ENCODE measurements around the gene CEP164. TPM values are rescaled to one million over a fixed set of nuclear protein-coding genes. Genes with fewer than 3 reads are reported as not detected.

The CEP164 gene
- total and polyA plus RNA-seq, 2 experiments from 2014 or later, result 13.9 to 23.8 TPM

- TF ChIP-seq ZNF462 (CRISPR knock-in tag; IDR thresholded peaks at IDR 0.05) (no peak), CREB1 (CRISPR knock-in tag; IDR thresholded peaks at IDR 0.05; ENCODE audit: low read depth) (no peak)
Measured at GRCh38 chr11:117375960-117376359, 48.3 kb downstream of the CEP164 start (continued).

- Histone ChIP-seq H4K20me1 (replicated peaks; ENCODE audit: insufficient read depth) (no peaks in the 10 kb centered on the region; the same call in 1 of the 2 replicates), H3K4me1 (ENCODE audit: insufficient read depth) (no peaks in the 10 kb centered on the region), H3K27me3 (ENCODE audit: insufficient read depth) (no peaks in the 10 kb centered on the region), H2AFZ (no peak overlapping the region), H3K79me2 (replicated peaks; ENCODE audit: insufficient read depth) (no peaks in the 10 kb centered on the region), H3K4me3 (no peak overlapping the region), H3K4me2 (no peak overlapping the region), H3K9me2 (ENCODE audit: insufficient read depth) (no peaks in the 10 kb centered on the region), H3K27ac (ENCODE audit: low read depth) (no peak overlapping the region), H3F3A (replicated peaks; ENCODE audit: low read depth) (no peaks in the 10 kb centered on the region), H3K36me3 (ENCODE audit: insufficient read depth) (no peaks in the 10 kb centered on the region; the same call in 1 of the 2 replicates)
- Mint-ChIP-seq H3K4me1 (no peaks in the 10 kb centered on the region), H3K27me3 (ENCODE audit: insufficient read depth, low read depth, poor library complexity) (peaks cover 2% of the 10 kb centered on the region), H3K36me3 (ENCODE audit: low read depth) (peaks cover 13% of the 10 kb centered on the region; the same call in 2 of the 3 replicates), H3K4me3 (no peak overlapping the region), H3K27ac (no peak overlapping the region), H3K9me3 (no peaks in the 10 kb centered on the region; the same call in 2 of the 3 replicates)
- TF ChIP-seq ZNF462 (CRISPR knock-in tag; IDR thresholded peaks at IDR 0.05) (no peak), ETS1 (IDR thresholded peaks at IDR 0.05) (no peak), JUNB (IDR thresholded peaks at IDR 0.05; ENCODE audit: unreplicated experiment) (no peak), ZNF331 (CRISPR knock-in tag; IDR thresholded peaks at IDR 0.05; ENCODE audit: low read depth) (no peak)
- ATAC-seq (no peak), DNase-seq (ENCODE audit: low spot score) (no peak)
Measured at GRCh38 chr11:117376517-117376916, 48.9 kb downstream of the CEP164 start.
